ENCODE measurements around the gene FARP2.
"Not testable (repeated sequence)": the region's sequence is repeated elsewhere in the genome, so short reads cannot be mapped to it uniquely, and the experiment has no call there.

Gene FARP2

GRCh38 chr2:241373446-241373845 lies 17.4 kb downstream of the FARP2 start:
- H3K4me3 ChIP-seq (IDR thresholded peaks at IDR 0.05; ENCODE audit: insufficient read depth, low read depth, low read length), result no peak overlapping the region
- peaks cover 60% of the 10 kb centered on the region; the same call in 1 of the 2 replicates for H3K79me2 ChIP-seq (ENCODE audit: insufficient read depth, low read depth)
- H3K9ac ChIP-seq, result no peak overlapping the region
- no peaks in the 10 kb centered on the region for H3K36me3 ChIP-seq (ENCODE audit: insufficient read depth)
- no peak overlapping the region for H2AFZ ChIP-seq (ENCODE audit: low read depth)
- H4K20me1 ChIP-seq (ENCODE audit: insufficient read depth), result peaks cover 7% of the 10 kb centered on the region; the same call in 1 of the 2 replicates
- no peaks in the 10 kb centered on the region for H3K27me3 ChIP-seq (ENCODE audit: insufficient read depth, low read depth)
- TF ChIP-seq, protein P1, sequence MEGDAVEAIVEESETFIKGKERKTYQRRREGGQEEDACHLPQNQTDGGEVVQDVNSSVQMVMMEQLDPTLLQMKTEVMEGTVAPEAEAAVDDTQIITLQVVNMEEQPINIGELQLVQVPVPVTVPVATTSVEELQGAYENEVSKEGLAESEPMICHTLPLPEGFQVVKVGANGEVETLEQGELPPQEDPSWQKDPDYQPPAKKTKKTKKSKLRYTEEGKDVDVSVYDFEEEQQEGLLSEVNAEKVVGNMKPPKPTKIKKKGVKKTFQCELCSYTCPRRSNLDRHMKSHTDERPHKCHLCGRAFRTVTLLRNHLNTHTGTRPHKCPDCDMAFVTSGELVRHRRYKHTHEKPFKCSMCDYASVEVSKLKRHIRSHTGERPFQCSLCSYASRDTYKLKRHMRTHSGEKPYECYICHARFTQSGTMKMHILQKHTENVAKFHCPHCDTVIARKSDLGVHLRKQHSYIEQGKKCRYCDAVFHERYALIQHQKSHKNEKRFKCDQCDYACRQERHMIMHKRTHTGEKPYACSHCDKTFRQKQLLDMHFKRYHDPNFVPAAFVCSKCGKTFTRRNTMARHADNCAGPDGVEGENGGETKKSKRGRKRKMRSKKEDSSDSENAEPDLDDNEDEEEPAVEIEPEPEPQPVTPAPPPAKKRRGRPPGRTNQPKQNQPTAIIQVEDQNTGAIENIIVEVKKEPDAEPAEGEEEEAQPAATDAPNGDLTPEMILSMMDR (conservative IDR thresholded peaks at IDR 0.05; ENCODE audit: low read depth, low read length), result no peak
- peak overlapping the region; percentile 89; the same call in 1 of the 2 replicates for H3K4me2 ChIP-seq
- H3K27ac ChIP-seq, result peak overlapping the region; percentile 5; the same call in 1 of the 2 replicates
- peaks cover 67% of the 10 kb centered on the region for H3K4me1 ChIP-seq (ENCODE audit: low read depth, poor library complexity, severe bottlenecking)

GRCh38 chr2:241373906-241374305 lies 17.8 kb downstream of the FARP2 start:
- peaks cover 71% of the 10 kb centered on the region for H3K4me1 ChIP-seq (ENCODE audit: low read depth, poor library complexity, severe bottlenecking)
- not testable (repeated sequence) for H3K27ac ChIP-seq
- peak overlapping the region; percentile 89 for H3K4me2 ChIP-seq

DNA sequence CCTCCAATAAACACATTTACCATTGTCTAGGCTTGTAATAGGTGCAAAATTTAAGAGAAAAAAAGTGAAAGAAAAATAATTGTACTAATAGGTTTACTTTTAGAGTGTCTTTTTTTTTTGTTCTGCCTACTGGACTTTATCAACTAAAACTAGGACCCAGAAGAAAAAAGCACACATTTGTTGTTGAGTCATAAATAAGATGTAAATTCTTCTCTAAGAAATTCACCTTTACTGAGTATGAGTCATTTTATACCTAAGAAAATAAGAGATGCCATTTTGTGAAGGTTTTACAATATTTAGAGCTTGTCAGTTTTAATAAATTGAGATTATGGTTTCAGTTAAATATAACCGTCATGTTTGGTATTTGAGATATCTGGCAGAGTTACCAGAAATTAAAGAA lies 19.2 kb downstream of the FARP2 start:
- Histone ChIP-seq H4K20me1 (ENCODE audit: insufficient read depth) (peaks cover 7% of the 10 kb centered on the region; the same call in 1 of the 2 replicates), H3K4me2 (peak overlapping the region; percentile 89), H3K27ac (no peak overlapping the region), H3K36me3 (ENCODE audit: insufficient read depth) (no peaks in the 10 kb centered on the region), H2AFZ (ENCODE audit: low read depth) (no peak overlapping the region), H3K9ac (no peak overlapping the region), H3K79me2 (ENCODE audit: insufficient read depth, low read depth) (peaks cover 50% of the 10 kb centered on the region; the same call in 1 of the 2 replicates), H3K27me3 (ENCODE audit: insufficient read depth, low read depth) (no peaks in the 10 kb centered on the region), H3K4me1 (ENCODE audit: low read depth, poor library complexity, severe bottlenecking) (peaks cover 82% of the 10 kb centered on the region), H3K4me3 (IDR thresholded peaks at IDR 0.05; ENCODE audit: insufficient read depth, low read depth, low read length) (no peak overlapping the region)
- TF ChIP-seq, protein P1 (conservative IDR thresholded peaks at IDR 0.05; ENCODE audit: low read depth, low read length), result no peak

More at GRCh38 chr2:241373906-241374305, 17.8 kb downstream of the FARP2 start:
- not testable (repeated sequence) for H3K27me3 ChIP-seq (ENCODE audit: insufficient read depth, low read depth); H3K9ac ChIP-seq; H2AFZ ChIP-seq (ENCODE audit: low read depth); H3K4me3 ChIP-seq (IDR thresholded peaks at IDR 0.05; ENCODE audit: insufficient read depth, low read depth, low read length); H4K20me1 ChIP-seq (ENCODE audit: insufficient read depth); H3K36me3 ChIP-seq (ENCODE audit: insufficient read depth)
- H3K79me2 ChIP-seq (ENCODE audit: insufficient read depth, low read depth), result peaks cover 55% of the 10 kb centered on the region; the same call in 1 of the 2 replicates

- Histone ChIP-seq H3K27ac (peak overlapping the region; percentile 51), H4K20me1 (ENCODE audit: insufficient read depth) (0 out of 2 replicates have a peak, but pooled peaks cover 4% of the 10 kb centered on the region), H3K4me3 (IDR thresholded peaks at IDR 0.05; ENCODE audit: insufficient read depth, low read depth, low read length) (no peak overlapping the region), H3K9ac (no peak overlapping the region; the same call in 1 of the 2 replicates), H3K36me3 (ENCODE audit: insufficient read depth) (no peaks in the 10 kb centered on the region), H3K4me2 (peak overlapping the region; percentile 96), H3K79me2 (ENCODE audit: insufficient read depth, low read depth) (peaks cover 41% of the 10 kb centered on the region; the same call in 1 of the 2 replicates), H3K4me1 (ENCODE audit: low read depth, poor library complexity, severe bottlenecking) (peaks cover 98% of the 10 kb centered on the region), H3K27me3 (ENCODE audit: insufficient read depth, low read depth) (no peaks in the 10 kb centered on the region), H2AFZ (ENCODE audit: low read depth) (no peak overlapping the region)
- TF ChIP-seq, protein P1 (conservative IDR thresholded peaks at IDR 0.05; ENCODE audit: low read depth, low read length), result no peak
Observed at GRCh38 chr2:241376808-241377207, 20.7 kb downstream of the FARP2 start.

DNA sequence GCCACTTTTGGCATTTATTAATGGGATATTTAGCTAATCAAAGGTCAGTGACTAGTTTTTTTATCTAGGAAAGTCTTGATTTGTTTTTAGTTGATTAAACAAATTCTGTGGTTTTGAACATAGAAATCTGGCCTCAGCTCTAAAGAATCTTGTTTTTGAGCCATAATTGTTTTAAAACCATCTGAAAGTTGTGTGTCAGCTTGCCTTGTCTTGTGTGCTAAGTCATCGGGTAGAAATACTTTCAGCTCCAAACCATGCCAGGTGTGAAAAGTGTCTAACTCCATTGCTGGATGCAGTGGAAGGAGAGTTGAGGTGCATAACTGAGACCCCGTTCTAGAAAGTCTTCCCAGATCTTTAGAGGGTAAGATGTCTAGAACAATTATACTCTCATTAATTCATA lies 22.7 kb downstream of the FARP2 start:
- H3K36me3 ChIP-seq (ENCODE audit: insufficient read depth), result no peaks in the 10 kb centered on the region
- TF ChIP-seq, protein P1 (conservative IDR thresholded peaks at IDR 0.05; ENCODE audit: low read depth, low read length), result no peak
- H3K79me2 ChIP-seq (ENCODE audit: insufficient read depth, low read depth), result peaks cover 32% of the 10 kb centered on the region; the same call in 1 of the 2 replicates
- no peak overlapping the region for H2AFZ ChIP-seq (ENCODE audit: low read depth)
- no peaks in the 10 kb centered on the region for H3K27me3 ChIP-seq (ENCODE audit: insufficient read depth, low read depth)
- peak overlapping the region; percentile 22; the same call in 1 of the 2 replicates for H3K9ac ChIP-seq
- no peak overlapping the region for H3K4me3 ChIP-seq (IDR thresholded peaks at IDR 0.05; ENCODE audit: insufficient read depth, low read depth, low read length)
- H3K27ac ChIP-seq, result peak overlapping the region; percentile 60
- peak overlapping the region; percentile 96 for H3K4me2 ChIP-seq
- no peaks in the 10 kb centered on the region for H4K20me1 ChIP-seq (ENCODE audit: insufficient read depth)
- peaks cover 86% of the 10 kb centered on the region for H3K4me1 ChIP-seq (ENCODE audit: low read depth, poor library complexity, severe bottlenecking)
